Adipocyte (in vitro differentiated cells): ENCODE measurements around the gene SYT8.
A peak's percentile ranks its signal among the peaks of the same experiment; 100 is the strongest.
"Not testable (repeated sequence)": the region's sequence is repeated elsewhere in the genome, so short reads cannot be mapped to it uniquely, and the experiment has no call there.

ENCODE experiments used
- DNase-seq: peaks from one replicate; pipeline ENCODE4 v3.0.0-alpha.2; 2015; ENCODE audit warnings: low read depth
- H3K27me3 ChIP-seq: replicated peaks from 2 replicates; pipeline ENCODE4 v1.7.0; 2013; ENCODE audit warnings: mild to moderate bottlenecking, low read length, moderate library complexity; ENCODE audit not compliant: control insufficient read depth, insufficient read depth
- H3K36me3 ChIP-seq: 2 replicates; pipeline ENCODE4 v1.7.0; 2013; ENCODE audit warnings: low read length, mild to moderate bottlenecking, moderate library complexity; ENCODE audit not compliant: control insufficient read depth, insufficient read depth, severe bottlenecking
- H3K4me1 ChIP-seq: 2 replicates; pipeline ENCODE4 v1.7.0; 2013; ENCODE audit warnings: mild to moderate bottlenecking, low read length, moderate library complexity; ENCODE audit not compliant: control insufficient read depth, insufficient read depth
- H3K4me3 ChIP-seq: 2 replicates; pipeline ENCODE4 v1.7.0; 2013; ENCODE audit warnings: mild to moderate bottlenecking, low read length, moderate library complexity
- H3K9ac ChIP-seq: 2 replicates; pipeline ENCODE4 v1.7.0; 2013; ENCODE audit warnings: mild to moderate bottlenecking, low read length, moderate library complexity
- H3K9me3 ChIP-seq: 2 replicates; pipeline ENCODE4 v1.7.0; 2013; ENCODE audit warnings: mild to moderate bottlenecking, low read length, moderate library complexity; ENCODE audit not compliant: control insufficient read depth

Gene SYT8, protein sequence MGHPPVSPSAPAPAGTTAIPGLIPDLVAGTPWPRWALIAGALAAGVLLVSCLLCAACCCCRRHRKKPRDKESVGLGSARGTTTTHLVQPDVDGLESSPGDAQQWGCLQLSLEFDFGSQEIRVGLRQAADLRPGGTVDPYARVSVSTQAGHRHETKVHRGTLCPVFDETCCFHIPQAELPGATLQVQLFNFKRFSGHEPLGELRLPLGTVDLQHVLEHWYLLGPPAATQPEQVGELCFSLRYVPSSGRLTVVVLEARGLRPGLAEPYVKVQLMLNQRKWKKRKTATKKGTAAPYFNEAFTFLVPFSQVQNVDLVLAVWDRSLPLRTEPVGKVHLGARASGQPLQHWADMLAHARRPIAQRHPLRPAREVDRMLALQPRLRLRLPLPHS

DNA sequence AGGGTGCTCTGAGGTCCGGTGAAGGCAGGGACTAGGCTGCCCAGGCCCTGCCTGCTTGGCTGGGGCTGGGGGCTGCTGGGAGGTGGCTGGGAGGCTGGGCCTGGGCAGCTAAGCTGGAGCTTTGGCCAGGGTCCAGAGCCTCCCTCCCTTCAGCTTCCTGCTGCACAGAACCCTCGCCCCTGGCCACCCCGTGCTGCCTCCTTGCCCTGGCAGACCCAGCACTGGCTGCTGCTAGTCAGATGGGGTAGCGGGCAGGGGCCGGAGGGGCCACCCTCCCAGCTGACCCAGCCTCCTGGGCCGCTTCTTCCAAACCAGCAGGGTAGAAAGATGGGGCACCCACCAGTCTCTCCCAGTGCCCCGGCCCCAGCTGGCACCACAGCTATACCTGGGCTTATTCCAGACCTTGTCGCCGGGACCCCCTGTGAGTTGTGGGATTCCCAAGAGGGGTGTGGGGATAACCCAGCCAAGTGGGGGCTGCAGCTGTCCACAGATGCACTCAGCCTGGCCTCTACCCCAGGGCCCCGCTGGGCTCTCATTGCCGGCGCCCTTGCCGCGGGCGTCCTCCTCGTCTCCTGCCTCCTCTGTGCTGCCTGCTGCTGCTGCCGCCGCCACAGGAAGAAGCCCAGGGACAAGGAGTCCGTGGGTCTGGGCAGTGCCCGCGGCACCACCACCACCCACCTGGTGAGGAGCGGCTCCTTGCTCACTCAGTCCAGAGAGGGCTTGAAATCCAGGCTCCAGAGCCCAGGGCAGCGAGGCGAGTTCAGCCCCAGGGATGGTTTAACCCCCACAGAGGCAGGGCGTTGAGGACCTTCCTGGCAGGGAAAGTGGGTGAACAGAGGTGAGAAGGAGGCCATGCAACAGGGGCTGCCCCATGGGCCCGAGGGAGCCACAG is at the start of gene SYT8:
Gene SYT8, plus strand, starts transcription at position 212 of the 892 bp plus-strand sequence. Its CDS starts 116 bp downstream, at position 328.
- H3K4me1 ChIP-seq, result no peaks in the 10 kb centered on the region
- H3K4me3 ChIP-seq, result no peak within 1 kb of the TSS

GRCh38 chr11:1785749-1786413 is 48.9 kb upstream of the SYT8 start:
- Histone ChIP-seq H3K9ac (no peak overlapping the region), H3K9me3 (no peaks in the 10 kb centered on the region), H3K36me3 (no peaks in the 10 kb centered on the region), H3K27me3 (peaks cover 10% of the 10 kb centered on the region), H3K4me1 (peaks cover 18% of the 10 kb centered on the region), H3K4me3 (no peak overlapping the region)
- DNase-seq, result peak; percentile 19

More for the DNA sequence above, at the start of gene SYT8:
- no peaks in the 10 kb centered on the region for H3K9me3 ChIP-seq
- no peak within 1 kb of the TSS for H3K9ac ChIP-seq
- peaks cover 12% of the 10 kb centered on the region for H3K27me3 ChIP-seq
- no peaks in the 10 kb centered on the region for H3K36me3 ChIP-seq
- DNase-seq, result no peak

- peaks cover 17% of the 10 kb centered on the region for H3K4me1 ChIP-seq
- H3K9ac ChIP-seq, result no peak overlapping the region
Observed at GRCh38 chr11:1786466-1786865, 48.3 kb upstream of the SYT8 start.

GRCh38 chr11:1791912-1792311 is 42.9 kb upstream of the SYT8 start:
- no peaks in the 10 kb centered on the region for H3K36me3 ChIP-seq
- peaks cover 39% of the 10 kb centered on the region for H3K27me3 ChIP-seq
- H3K9ac ChIP-seq, result no peak overlapping the region
- H3K4me3 ChIP-seq, result no peak overlapping the region
- no peak for DNase-seq
- H3K4me1 ChIP-seq, result no peaks in the 10 kb centered on the region
- H3K9me3 ChIP-seq, result no peaks in the 10 kb centered on the region

More at GRCh38 chr11:1786466-1786865, 48.3 kb upstream of the SYT8 start:
- Histone ChIP-seq H3K36me3 (no peaks in the 10 kb centered on the region), H3K9me3 (no peaks in the 10 kb centered on the region), H3K27me3 (peaks cover 14% of the 10 kb centered on the region), H3K4me3 (no peak overlapping the region)
- no peak for DNase-seq

DNA sequence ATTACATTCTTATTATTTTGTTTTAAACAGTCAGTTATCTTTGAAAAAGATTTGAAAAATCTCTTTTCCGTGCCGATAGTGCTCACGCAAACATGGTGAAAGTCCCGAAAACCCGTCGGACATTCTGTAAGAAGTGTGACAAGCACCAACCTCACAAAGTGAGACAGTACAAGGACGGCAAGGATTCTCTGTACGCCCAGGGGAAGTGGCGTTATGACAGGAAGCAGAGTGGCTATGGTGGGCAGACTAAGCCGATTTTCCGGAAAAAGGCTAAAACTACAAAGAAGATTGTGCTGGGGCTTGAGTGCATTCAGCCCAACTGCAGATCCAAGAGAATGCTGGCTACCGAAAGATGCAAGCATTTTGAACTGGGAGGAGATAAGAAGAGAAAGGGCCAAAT is 42.3 kb upstream of the SYT8 start:
- Histone ChIP-seq H3K4me1 (no peaks in the 10 kb centered on the region), H3K9ac (no peak overlapping the region), H3K4me3 (no peak overlapping the region), H3K36me3 (no peaks in the 10 kb centered on the region), H3K9me3 (no peaks in the 10 kb centered on the region), H3K27me3 (peaks cover 43% of the 10 kb centered on the region)
- DNase-seq, result no peak

DNA sequence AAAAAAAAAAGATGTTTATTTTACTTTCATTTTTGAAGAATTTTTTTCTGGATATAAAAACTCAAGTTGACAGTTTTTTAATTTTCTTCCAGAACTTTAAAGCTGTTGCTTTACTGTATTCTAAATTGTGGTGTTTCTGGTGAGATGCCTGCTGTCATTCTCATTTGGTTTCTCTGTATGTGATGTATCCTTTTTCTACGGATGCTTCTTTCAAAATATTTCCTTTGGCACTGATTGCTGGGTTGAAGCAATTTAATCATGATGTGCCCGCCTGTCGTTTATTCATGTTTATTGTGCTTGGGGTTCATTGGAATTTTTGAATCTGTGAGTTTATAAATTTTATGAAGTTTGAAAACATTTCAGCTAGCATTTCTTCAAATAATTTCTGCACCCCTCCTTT is 41.7 kb upstream of the SYT8 start:
- no peaks in the 10 kb centered on the region for H3K36me3 ChIP-seq
- H3K4me3 ChIP-seq, result no peak overlapping the region

GRCh38 chr11:1796413-1797011 is 38.3 kb upstream of the SYT8 start:
- H3K4me3 ChIP-seq, result no peak overlapping the region
- H3K36me3 ChIP-seq, result no peaks in the 10 kb centered on the region
- H3K9me3 ChIP-seq, result no peaks in the 10 kb centered on the region
- no peaks in the 10 kb centered on the region for H3K4me1 ChIP-seq
- DNase-seq, result no peak
- peaks cover 40% of the 10 kb centered on the region for H3K27me3 ChIP-seq
- H3K9ac ChIP-seq, result no peak overlapping the region

More for the DNA sequence above, 41.7 kb upstream of the SYT8 start:
- Histone ChIP-seq H3K9ac (no peak overlapping the region), H3K4me1 (no peaks in the 10 kb centered on the region), H3K9me3 (no peaks in the 10 kb centered on the region), H3K27me3 (peaks cover 46% of the 10 kb centered on the region)
- peak; percentile 26 for DNase-seq

- H3K4me3 ChIP-seq, result no peak overlapping the region
- no peaks in the 10 kb centered on the region for H3K9me3 ChIP-seq
Observed at GRCh38 chr11:1797391-1798125, 37.2 kb upstream of the SYT8 start.

DNA sequence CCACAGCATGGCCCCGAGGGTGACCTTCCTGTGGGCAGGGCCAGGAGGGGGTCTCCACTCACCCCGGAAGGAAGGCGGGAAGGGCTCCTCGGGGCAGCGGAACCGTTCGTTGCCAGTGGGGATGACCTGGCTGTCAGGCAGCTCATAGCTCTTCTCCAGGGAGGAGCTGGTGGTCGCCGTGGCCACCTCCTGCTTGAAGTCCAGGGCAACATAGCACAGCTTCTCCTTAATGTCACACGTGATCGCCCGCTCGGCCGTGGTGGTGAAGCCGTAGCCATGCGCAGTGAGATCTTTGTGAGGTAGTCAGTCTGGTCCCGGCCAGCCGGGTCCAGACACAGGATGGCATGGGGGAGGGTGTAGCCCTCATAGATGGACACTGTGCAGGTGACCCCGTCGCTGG is 31.5 kb upstream of the SYT8 start:
- no peak for DNase-seq
- H3K27me3 ChIP-seq, result peaks cover 37% of the 10 kb centered on the region
- H3K9ac ChIP-seq, result no peak overlapping the region
- H3K9me3 ChIP-seq, result no peaks in the 10 kb centered on the region
- no peaks in the 10 kb centered on the region for H3K4me1 ChIP-seq
- H3K4me3 ChIP-seq, result no peak overlapping the region
- H3K36me3 ChIP-seq, result no peaks in the 10 kb centered on the region

More at GRCh38 chr11:1797391-1798125, 37.2 kb upstream of the SYT8 start:
- H3K9ac ChIP-seq, result no peak overlapping the region
- H3K4me1 ChIP-seq, result no peaks in the 10 kb centered on the region
- H3K27me3 ChIP-seq, result peaks cover 35% of the 10 kb centered on the region
- H3K36me3 ChIP-seq, result no peaks in the 10 kb centered on the region
- DNase-seq, result no peak

DNA sequence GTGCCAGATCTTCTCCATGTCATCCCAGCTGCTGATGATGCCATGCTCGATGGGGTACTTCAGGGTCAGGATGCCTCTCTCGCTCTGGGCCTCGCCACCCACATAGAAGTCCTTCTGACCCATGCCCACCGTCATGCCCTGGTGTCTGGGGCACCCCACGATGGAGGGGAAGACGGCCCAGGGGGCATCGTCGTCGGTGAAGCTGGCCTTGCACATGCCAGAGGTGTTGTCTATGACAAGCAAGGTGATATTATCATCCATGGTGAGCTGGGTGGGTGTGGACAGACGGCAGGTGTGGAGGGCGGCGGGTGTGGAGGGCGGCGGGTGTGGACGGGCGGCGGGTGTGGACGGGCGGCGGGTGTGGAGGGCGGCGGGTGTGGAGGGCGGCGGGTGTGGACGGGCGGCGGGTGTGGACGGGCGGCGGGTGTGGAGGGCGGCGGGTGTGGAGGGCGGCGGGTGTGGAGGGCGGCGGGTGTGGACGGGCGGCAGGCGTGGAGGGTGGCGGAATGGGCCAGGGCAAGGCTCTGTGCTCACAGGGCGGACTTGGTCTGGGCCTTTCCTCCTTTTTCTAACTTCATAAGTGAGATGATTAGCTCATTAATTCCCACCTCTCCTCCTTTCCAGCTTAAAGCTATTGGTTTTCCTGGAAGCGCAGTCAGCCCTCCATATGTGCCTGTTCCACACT is 30.8 kb upstream of the SYT8 start:
- not testable (repeated sequence) for H3K36me3 ChIP-seq, H3K9ac ChIP-seq, H3K4me1 ChIP-seq, H3K9me3 ChIP-seq, DNase-seq, H3K4me3 ChIP-seq
- H3K27me3 ChIP-seq, result peaks cover 31% of the 10 kb centered on the region
